ENCODE results near the gene MPPED1. TPM values are rescaled to one million over a fixed set of nuclear protein-coding genes. Genes with fewer than 3 reads are reported as not detected.

The MPPED1 gene
- total RNA-seq, 1 donor from 2014 or later, result 0.37 TPM

DNA sequence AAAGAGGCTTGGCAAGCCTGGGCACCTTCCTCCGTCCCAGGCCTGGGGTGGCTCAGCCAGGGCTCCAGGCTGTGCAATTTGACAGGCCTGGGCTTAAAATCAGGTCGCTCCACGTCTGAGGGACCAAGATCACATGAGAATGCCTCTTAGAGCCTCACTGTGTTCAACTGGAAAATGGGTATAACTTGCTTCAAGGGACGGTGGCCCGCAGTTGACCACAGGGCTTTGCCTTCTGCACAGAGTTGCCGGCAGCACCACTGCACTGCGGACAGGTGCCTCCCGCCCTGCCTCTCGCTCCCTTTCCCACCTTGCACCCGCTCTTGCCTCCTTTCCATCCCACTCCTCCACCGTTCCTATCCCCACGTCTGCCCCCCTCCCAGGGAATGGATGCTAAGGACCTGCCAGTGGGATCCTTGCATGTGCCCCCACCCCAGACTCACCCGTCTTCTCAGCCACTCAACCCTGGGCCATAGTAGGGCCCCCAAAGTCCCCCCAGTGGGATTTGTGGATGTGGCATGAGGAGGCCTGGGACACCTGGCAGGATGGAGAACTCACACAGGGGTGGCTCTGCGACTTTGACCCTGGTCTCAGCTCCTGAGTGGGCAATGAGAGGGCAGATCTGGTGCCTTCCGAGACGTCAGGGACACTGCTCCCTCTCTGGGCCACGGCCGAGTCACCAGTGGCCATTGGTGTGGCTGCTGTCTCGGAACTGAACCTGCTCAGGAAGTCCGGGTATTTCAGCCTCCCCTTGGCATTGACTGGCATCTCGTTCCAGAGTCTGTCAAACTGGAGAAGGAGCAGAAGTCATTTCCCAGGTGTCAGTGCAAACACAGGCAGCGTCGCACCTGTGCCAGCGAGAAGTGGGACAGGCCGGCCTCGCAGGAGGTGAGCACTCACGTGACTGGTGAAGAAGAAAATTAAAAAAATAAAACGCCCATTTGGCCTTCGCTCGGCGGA lies 128.0 kb downstream of the MPPED1 start:
- H3K9me3 Mint-ChIP-seq (ENCODE audit: unreplicated experiment), result peaks cover 8% of the 10 kb centered on the region
- no peak overlapping the region for H3K4me3 Mint-ChIP-seq (ENCODE audit: unreplicated experiment)
- no peak for DNase-seq
- H3K27me3 Mint-ChIP-seq (ENCODE audit: unreplicated experiment), result peaks cover 10% of the 10 kb centered on the region
- H3K4me1 Mint-ChIP-seq (ENCODE audit: low read depth, unreplicated experiment), result no peaks in the 10 kb centered on the region
- H3K36me3 Mint-ChIP-seq (ENCODE audit: unreplicated experiment), result peaks cover 3% of the 10 kb centered on the region
- H3K27ac Mint-ChIP-seq (ENCODE audit: unreplicated experiment), result no peak overlapping the region
- TF ChIP-seq, protein P1, sequence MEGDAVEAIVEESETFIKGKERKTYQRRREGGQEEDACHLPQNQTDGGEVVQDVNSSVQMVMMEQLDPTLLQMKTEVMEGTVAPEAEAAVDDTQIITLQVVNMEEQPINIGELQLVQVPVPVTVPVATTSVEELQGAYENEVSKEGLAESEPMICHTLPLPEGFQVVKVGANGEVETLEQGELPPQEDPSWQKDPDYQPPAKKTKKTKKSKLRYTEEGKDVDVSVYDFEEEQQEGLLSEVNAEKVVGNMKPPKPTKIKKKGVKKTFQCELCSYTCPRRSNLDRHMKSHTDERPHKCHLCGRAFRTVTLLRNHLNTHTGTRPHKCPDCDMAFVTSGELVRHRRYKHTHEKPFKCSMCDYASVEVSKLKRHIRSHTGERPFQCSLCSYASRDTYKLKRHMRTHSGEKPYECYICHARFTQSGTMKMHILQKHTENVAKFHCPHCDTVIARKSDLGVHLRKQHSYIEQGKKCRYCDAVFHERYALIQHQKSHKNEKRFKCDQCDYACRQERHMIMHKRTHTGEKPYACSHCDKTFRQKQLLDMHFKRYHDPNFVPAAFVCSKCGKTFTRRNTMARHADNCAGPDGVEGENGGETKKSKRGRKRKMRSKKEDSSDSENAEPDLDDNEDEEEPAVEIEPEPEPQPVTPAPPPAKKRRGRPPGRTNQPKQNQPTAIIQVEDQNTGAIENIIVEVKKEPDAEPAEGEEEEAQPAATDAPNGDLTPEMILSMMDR (IDR thresholded peaks at IDR 0.05; ENCODE audit: partially characterized antibody, unreplicated experiment), result no peak

DNA sequence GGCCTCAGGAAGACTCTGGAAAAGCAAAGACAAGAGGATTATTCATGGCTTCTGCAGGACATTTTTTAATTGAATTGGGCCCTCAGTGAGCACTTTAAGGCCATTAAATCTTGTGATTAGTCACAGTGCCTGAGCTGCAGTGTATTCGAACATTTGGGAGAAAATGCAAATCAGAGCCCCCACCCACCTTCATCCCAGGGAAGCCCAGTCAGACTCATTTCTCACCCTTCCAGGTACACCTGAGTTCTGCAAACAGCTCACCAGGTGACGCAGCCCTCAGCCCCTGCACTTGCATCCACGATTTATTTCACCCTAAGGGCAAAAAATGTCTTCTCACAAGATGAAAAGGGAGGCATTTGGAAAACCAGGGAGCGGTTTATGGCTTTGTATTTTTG lies 128.7 kb downstream of the MPPED1 start:
- Mint-ChIP-seq H3K27me3 (ENCODE audit: unreplicated experiment) (peaks cover 9% of the 10 kb centered on the region), H3K4me1 (ENCODE audit: low read depth, unreplicated experiment) (no peaks in the 10 kb centered on the region), H3K36me3 (ENCODE audit: unreplicated experiment) (peaks cover 3% of the 10 kb centered on the region), H3K4me3 (ENCODE audit: unreplicated experiment) (no peak overlapping the region), H3K27ac (ENCODE audit: unreplicated experiment) (no peak overlapping the region), H3K9me3 (ENCODE audit: unreplicated experiment) (peaks cover 7% of the 10 kb centered on the region)
- TF ChIP-seq, protein P1 (IDR thresholded peaks at IDR 0.05; ENCODE audit: partially characterized antibody, unreplicated experiment), result no peak
- DNase-seq, result no peak

DNA sequence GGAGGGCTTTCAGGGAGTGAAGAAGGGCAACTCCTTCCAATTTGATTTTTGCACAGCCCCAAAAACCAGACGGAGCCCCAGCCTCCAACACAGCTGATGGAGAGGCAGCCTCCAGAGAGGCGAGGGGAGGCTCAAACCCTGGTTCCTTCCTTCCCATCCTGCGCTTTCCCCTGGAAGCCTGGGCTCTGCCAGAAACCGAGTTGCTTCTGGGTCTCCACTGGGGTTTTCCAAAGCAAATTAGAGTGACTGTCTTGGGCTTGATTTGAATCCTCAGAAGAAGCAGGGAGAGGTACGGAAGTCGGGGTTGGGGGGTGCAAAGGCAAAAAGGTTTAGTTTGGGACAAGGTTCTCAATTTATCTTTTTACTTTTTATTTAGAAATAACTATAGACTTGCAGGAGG lies 129.2 kb downstream of the MPPED1 start:
- H3K4me1 Mint-ChIP-seq (ENCODE audit: low read depth, unreplicated experiment), result no peaks in the 10 kb centered on the region
- H3K27ac Mint-ChIP-seq (ENCODE audit: unreplicated experiment), result no peak overlapping the region
- peaks cover 6% of the 10 kb centered on the region for H3K27me3 Mint-ChIP-seq (ENCODE audit: unreplicated experiment)

DNA sequence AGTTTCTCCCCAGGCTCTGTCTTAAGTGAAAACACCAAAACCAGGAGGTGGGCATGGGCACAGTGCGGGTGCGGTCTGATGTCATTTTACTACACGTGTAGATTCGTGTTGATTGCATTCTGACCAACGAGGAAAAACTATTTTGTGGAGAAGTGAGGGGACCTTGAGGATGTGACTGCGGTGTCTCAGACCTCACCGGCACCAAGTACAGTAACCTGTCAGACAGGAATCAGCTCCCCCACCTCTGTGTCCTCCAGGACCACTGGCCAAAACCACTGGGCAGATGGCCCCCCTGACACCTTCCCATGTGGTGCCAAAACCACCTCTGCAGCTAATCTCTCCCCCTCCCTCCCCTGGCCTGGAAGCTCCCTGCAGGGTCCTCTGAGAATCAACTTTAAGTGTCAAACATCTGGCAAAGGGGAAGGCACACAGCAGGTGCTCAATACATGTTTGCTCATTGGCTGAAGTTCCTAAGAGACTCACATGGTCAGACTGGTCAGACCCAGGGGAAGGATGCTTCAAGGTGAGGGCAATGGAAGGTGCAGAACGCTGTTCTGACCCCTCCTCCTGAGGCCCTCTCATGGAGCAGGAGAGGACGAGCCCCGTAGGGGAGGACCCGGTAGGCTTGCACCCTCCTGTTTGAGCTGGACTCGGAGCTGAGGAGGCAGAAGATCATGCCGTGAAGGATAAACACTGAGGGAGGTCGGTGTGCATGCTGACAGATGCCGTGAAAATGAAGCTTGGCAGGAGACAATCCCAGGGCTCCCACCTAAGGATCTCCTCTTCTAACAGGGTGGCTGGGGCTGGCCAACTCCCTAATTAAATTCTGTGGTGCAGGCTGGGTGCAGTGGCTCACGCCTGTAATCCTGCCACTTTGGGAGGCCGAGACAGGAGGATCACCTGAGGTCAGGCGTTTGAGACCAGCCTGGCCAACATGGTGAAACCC lies 129.9 kb downstream of the MPPED1 start:
- H3K27me3 Mint-ChIP-seq (ENCODE audit: unreplicated experiment), result peaks cover 6% of the 10 kb centered on the region
- no peaks in the 10 kb centered on the region for H3K4me1 Mint-ChIP-seq (ENCODE audit: low read depth, unreplicated experiment)
- H3K27ac Mint-ChIP-seq (ENCODE audit: unreplicated experiment), result no peak overlapping the region
- TF ChIP-seq, protein P1 (IDR thresholded peaks at IDR 0.05; ENCODE audit: partially characterized antibody, unreplicated experiment), result no peak
- no peak overlapping the region for H3K4me3 Mint-ChIP-seq (ENCODE audit: unreplicated experiment)
- H3K9me3 Mint-ChIP-seq (ENCODE audit: unreplicated experiment), result peaks cover 3% of the 10 kb centered on the region
- peaks cover 3% of the 10 kb centered on the region for H3K36me3 Mint-ChIP-seq (ENCODE audit: unreplicated experiment)
- DNase-seq, result no peak

More for the DNA sequence above, 129.2 kb downstream of the MPPED1 start:
- peaks cover 3% of the 10 kb centered on the region for H3K36me3 Mint-ChIP-seq (ENCODE audit: unreplicated experiment)
- no peak for DNase-seq
- H3K9me3 Mint-ChIP-seq (ENCODE audit: unreplicated experiment), result peaks cover 3% of the 10 kb centered on the region
- TF ChIP-seq, protein P1 (IDR thresholded peaks at IDR 0.05; ENCODE audit: partially characterized antibody, unreplicated experiment), result no peak
- H3K4me3 Mint-ChIP-seq (ENCODE audit: unreplicated experiment), result no peak overlapping the region
